Activated CD4-positive, alpha-beta memory T cell treated with anti-CD3 and anti-CD28 coated beads, Interleukin-2, amount 10 ng/mL, durations not matched to agents 7 days and 5 days (primary cell): ENCODE results near the gene SHKBP1. TPM values are rescaled to one million over a fixed set of nuclear protein-coding genes. Genes with fewer than 3 reads are reported as not detected.

Experiments
- CTCF ChIA-PET: fragments of 350-600 bp; sonication (Branson Sonifier 250); formaldehyde crosslinking; loops from one replicate; lab custom pipeline; 2021; ENCODE audit warnings: antibody characterized with exemption, inconsistent platforms; lab: Charles Lee
- POLR2A ChIA-PET: fragments of 350-600 bp; sonication (Branson Sonifier 250); formaldehyde crosslinking; loops from one replicate; lab custom pipeline; 2021; ENCODE audit warnings: antibody characterized with exemption; lab: Charles Lee
- DNase-seq: peaks from one replicate; pipeline ENCODE4 v3.0.0-alpha.2; 2020
- H3K27ac Mint-ChIP-seq: one replicate; pipeline ENCODE4 v1.8.0; 2021; ENCODE audit warnings: mild to moderate bottlenecking, mixed read lengths
- H3K27me3 Mint-ChIP-seq: one replicate; pipeline ENCODE4 v1.8.0; 2021; ENCODE audit warnings: mixed read lengths
- H3K36me3 Mint-ChIP-seq: one replicate; pipeline ENCODE4 v1.8.0; 2021; ENCODE audit warnings: low read depth, mixed read lengths
- H3K4me1 Mint-ChIP-seq: one replicate; pipeline ENCODE4 v1.8.0; 2021; ENCODE audit warnings: mixed read lengths
- H3K4me3 Mint-ChIP-seq: one replicate; pipeline ENCODE4 v1.8.0; 2021; ENCODE audit warnings: mild to moderate bottlenecking, mixed read lengths
- H3K9me3 Mint-ChIP-seq: one replicate; pipeline ENCODE4 v1.8.0; 2021; ENCODE audit warnings: mixed read lengths
- total RNA-seq, 2 experiments: library from RNA; stranded (reverse); gene quantifications; one replicate each; pipeline ENCODE4 v1.2.3, GENCODE V29; 2021

The SHKBP1 gene
- total RNA-seq, 2 experiments from 2014 or later, result 139 to 150 TPM

DNA sequence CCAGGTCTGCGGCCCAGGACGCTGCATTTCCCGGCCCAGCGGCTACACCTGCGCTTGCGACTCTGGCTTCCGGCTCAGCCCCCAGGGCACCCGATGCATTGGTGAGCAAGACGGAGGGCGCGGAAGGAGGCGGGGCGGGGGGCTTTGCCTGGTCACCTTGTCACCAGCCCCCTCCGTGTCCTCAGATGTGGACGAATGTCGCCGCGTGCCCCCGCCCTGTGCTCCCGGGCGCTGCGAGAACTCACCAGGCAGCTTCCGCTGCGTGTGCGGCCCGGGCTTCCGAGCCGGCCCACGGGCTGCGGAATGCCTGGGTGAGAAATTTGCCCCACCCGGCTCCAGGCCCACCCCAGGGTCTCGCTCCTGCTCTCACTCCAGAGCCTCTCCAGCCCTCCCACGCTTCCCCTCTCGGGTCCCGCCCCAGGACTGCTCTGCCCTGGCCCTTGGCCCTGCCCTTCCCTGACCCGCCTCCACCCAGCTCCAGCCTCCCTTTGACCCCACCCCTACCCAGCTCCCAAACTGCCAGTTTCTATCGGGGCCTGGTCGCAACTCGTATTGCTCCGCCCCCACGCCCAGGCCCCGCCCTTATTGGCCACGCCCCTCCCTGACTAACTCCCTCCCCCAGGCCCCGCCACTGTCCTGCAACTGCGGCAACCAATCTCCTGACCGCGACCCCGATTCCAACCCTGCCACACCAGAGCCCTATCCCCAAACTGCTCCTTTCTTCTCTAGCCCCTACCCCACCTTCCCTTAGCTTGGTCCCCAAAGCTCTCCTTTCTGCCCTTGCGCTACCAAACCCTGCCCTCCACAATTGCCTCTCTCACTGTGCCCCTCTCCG is 33.1 kb downstream of the SHKBP1 start:
- Mint-ChIP-seq H3K4me3 (peak overlapping the region; percentile 77), H3K4me1 (peaks cover 77% of the 10 kb centered on the region), H3K27me3 (no peaks in the 10 kb centered on the region), H3K9me3 (no peaks in the 10 kb centered on the region), H3K27ac (peak overlapping the region; percentile 96), H3K36me3 (peaks cover 13% of the 10 kb centered on the region)
- CTCF ChIA-PET, result interaction anchor here (0.8 to 1.9 kb wide), 6 partner anchors 11 to 189 kb away, joined by 3 to 11 read pairs (median 6); partner anchors contain the start of gene EGLN2
- DNase-seq, result peak; percentile 93
- POLR2A ChIA-PET, result interaction anchor here (0.6 to 2.2 kb wide), 14 partner anchors 9 to 654 kb away, joined by 3 to 10 read pairs (median 5); partner anchors contain the start of genes ACTMAP, BLVRB, HNRNPUL1 and LTBP4

DNA sequence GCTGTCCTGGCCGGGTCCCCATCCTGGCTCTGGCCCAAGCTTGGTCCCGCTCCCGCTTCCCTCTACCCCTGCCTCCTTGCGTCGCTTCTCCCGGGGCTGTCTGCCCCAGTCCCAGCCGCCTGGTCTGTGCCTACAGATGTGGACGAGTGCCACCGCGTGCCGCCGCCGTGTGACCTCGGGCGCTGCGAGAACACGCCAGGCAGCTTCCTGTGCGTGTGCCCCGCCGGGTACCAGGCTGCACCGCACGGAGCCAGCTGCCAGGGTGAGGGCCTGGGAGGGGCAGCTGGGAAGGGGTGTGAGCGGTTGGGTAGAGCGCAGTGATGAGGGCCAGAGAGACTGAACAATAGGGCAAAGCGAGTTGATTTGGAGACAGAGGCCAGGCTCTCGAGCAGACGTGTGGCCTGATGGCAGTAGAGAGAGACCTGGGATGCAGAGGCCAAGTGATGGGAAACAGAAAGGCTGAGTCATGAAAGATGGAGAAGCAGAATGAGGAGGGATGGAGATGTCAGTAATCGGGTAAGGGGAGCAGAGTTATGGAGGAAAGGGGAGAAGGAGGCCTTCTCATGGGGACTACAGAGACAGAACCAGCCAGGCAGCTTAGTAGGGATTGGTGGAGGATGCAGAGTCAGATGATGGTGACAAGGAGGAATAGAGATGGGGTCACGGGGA is 33.9 kb downstream of the SHKBP1 start:
- ChIA-PET CTCF (interaction anchor here (1.3 to 1.9 kb wide), 4 partner anchors 12 to 188 kb away, joined by 3 to 11 read pairs (median 8); partner anchors contain the start of gene EGLN2), POLR2A (interaction anchor here (0.6 to 2.2 kb wide), 13 partner anchors 10 to 653 kb away, joined by 3 to 10 read pairs (median 6); partner anchors contain the start of genes ACTMAP, BLVRB, HNRNPUL1 and LTBP4)
- no peaks in the 10 kb centered on the region for H3K9me3 Mint-ChIP-seq
- H3K27ac Mint-ChIP-seq, result peak overlapping the region; percentile 96
- H3K4me1 Mint-ChIP-seq, result peaks cover 76% of the 10 kb centered on the region
- DNase-seq, result peak; percentile 71
- no peaks in the 10 kb centered on the region for H3K27me3 Mint-ChIP-seq
- H3K36me3 Mint-ChIP-seq, result peaks cover 17% of the 10 kb centered on the region
- H3K4me3 Mint-ChIP-seq, result peak overlapping the region; percentile 77

DNA sequence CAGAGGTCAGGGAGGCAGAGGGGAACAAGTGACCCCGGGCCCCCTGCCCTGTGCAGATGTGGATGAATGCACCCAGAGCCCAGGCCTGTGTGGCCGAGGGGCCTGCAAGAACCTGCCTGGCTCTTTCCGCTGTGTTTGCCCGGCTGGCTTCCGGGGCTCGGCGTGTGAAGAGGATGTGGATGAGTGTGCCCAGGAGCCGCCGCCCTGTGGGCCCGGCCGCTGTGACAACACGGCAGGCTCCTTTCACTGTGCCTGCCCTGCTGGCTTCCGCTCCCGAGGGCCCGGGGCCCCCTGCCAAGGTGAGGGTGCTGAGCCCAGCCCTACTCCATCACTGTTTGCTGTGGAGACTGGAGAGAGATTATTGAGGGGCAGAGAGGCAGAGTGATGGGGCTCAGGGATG is 34.4 kb downstream of the SHKBP1 start:
- Mint-ChIP-seq H3K4me3 (peak overlapping the region; percentile 77), H3K4me1 (peaks cover 76% of the 10 kb centered on the region), H3K27ac (peak overlapping the region; percentile 96), H3K36me3 (peaks cover 17% of the 10 kb centered on the region), H3K9me3 (no peaks in the 10 kb centered on the region), H3K27me3 (no peaks in the 10 kb centered on the region)
- POLR2A ChIA-PET, result interaction anchor here (1.2 to 2.2 kb wide), 4 partner anchors 24 to 166 kb away, joined by 4 to 8 read pairs (median 6); partner anchors contain the start of genes ACTMAP, RAB4B and SNRPA
- DNase-seq, result peak; percentile 61
- CTCF ChIA-PET, result interaction anchor here (1.8 to 1.9 kb wide), 2 partner anchors 12 to 24 kb away, joined by 8 to 9 read pairs; no protein-coding TSS in a partner anchor

DNA sequence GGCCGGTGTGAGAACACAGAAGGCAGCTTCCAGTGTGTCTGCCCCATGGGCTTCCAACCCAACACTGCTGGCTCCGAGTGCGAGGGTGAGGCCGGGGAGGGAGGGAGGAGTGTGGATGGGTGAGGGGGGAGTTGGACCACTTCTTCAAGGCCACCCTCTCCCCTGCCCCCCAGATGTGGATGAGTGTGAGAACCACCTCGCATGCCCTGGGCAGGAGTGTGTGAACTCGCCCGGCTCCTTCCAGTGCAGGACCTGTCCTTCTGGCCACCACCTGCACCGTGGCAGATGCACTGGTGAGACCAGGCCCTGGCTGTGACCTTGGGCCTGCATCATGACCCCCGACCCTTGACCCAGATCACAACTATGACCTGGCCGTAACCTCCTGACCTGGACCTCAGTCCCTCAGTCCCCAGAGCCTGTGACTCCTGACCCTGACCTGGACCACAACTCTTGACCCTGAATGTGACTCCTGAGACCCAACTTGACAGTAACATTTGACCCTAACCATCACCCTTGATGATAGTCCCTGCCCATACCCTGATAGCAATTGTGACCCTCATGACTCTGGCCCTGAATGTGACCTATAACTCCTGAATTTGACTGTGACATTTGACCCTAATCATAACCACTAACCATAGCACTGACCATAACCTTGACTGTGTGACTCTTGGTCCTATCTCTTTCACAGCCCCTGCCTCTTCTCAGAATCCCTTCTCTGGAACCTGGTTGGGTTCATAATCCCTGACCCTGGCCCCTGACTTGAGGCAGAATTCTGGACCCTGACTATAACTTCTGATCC is 35.4 kb downstream of the SHKBP1 start:
- no peaks in the 10 kb centered on the region for H3K27me3 Mint-ChIP-seq
- CTCF ChIA-PET, result no interaction called here
- no peaks in the 10 kb centered on the region for H3K9me3 Mint-ChIP-seq
- H3K4me1 Mint-ChIP-seq, result peaks cover 68% of the 10 kb centered on the region
- POLR2A ChIA-PET, result interaction anchor here (4.6 kb wide), 1 partner anchor 8 kb away, joined by 53 read pairs; no protein-coding TSS in a partner anchor
- peak overlapping the region; percentile 96 for H3K27ac Mint-ChIP-seq
- peak overlapping the region; percentile 77 for H3K4me3 Mint-ChIP-seq
- peaks cover 17% of the 10 kb centered on the region for H3K36me3 Mint-ChIP-seq
- DNase-seq, result no peak

DNA sequence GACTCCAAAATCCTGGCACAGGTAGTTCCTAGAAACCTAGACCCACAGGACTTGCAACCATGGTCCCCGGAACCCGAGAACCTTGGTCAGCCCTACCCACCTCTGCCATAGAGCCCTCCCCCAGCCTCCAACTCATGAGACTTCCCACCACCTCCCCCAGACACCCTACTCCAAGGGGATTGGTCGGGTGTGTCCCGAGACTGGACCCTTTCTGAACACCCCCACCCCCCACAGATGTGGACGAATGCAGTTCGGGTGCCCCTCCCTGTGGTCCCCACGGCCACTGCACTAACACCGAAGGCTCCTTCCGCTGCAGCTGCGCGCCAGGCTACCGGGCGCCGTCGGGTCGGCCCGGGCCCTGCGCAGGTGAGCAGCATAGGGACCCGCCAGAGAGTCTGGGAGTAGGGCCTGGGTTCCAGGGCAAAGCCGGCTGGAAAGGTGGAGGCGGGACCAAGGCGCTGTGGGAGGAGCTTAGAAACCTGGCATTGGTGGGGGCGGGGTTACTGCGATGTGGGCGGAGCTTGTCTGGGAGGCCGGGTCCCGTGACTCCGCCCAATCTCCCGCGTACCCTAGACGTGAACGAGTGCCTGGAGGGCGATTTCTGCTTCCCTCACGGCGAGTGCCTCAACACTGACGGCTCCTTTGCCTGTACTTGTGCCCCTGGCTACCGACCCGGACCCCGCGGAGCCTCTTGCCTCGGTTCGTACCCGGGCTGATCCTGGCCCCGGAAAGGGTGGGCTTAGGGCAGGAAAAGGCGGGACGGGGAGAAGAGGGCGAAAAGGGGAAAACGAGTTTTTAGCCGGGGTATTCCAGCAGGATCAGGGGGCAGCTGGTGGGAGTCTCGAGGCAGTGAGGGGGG is 36.4 kb downstream of the SHKBP1 start:
- peak overlapping the region; percentile 92 for H3K4me3 Mint-ChIP-seq
- H3K27ac Mint-ChIP-seq, result peak overlapping the region; percentile 96
- peaks cover 17% of the 10 kb centered on the region for H3K36me3 Mint-ChIP-seq
- ChIA-PET POLR2A (interaction anchor here (0.6 to 4.6 kb wide), 5 partner anchors 9 to 165 kb away, joined by 3 to 53 read pairs (median 3); partner anchors contain the start of genes ACTMAP and RAB4B), CTCF (interaction anchor here (1.2 to 1.4 kb wide), 2 partner anchors 10 to 22 kb away, joined by 8 to 24 read pairs; partner anchors contain the start of gene LTBP4)
- no peaks in the 10 kb centered on the region for H3K9me3 Mint-ChIP-seq
- peak; percentile 84 for DNase-seq
- no peaks in the 10 kb centered on the region for H3K27me3 Mint-ChIP-seq
- peaks cover 59% of the 10 kb centered on the region for H3K4me1 Mint-ChIP-seq

DNA sequence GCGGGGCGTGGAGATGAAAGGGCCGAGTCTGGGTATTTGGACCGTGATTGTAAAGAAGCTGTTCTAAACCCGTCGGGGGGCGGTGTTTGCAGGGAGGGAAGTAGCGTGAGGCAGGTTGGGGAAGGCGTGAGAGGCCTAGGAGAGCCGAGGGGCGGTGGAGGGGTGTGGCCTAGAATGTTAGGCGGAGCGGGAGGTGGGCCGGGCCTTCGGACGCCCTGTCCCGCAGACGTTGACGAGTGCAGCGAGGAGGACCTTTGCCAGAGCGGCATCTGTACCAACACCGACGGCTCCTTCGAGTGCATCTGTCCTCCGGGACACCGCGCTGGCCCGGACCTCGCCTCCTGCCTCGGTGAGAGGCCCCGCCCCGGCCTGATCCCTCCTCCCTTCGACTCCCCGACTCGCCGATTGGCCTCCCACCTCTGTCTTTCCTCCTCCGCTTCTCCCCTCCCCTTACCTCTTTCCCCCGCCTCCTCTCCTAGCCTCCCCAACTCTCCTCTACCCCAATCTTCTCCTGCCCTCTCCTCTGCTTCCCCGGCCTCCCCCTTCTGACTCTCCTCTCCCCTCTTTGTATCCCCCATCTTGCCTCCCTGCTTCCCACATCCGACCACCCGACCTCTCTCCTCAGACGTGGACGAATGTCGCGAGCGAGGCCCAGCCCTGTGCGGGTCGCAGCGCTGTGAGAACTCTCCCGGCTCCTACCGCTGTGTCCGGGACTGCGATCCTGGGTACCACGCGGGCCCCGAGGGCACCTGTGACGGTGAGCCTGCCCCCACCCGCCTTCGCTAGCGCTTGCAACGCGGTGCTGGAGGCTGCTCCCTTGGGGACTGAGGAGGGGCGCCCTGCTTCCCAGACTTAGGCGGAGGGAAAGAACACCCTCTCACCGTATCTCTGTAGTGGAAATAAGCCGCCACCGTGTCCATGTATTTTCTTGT is 37.3 kb downstream of the SHKBP1 start:
- DNase-seq, result peak; percentile 88
- Mint-ChIP-seq H3K36me3 (peaks cover 17% of the 10 kb centered on the region), H3K9me3 (no peaks in the 10 kb centered on the region), H3K4me1 (peaks cover 55% of the 10 kb centered on the region), H3K27me3 (no peaks in the 10 kb centered on the region), H3K4me3 (peak overlapping the region; percentile 92), H3K27ac (peak overlapping the region; percentile 91)
- POLR2A ChIA-PET, result interaction anchor here (0.6 to 4.6 kb wide), 5 partner anchors 10 to 164 kb away, joined by 3 to 53 read pairs (median 3); partner anchors contain the start of genes ACTMAP and RAB4B
- CTCF ChIA-PET, result interaction anchor here (1.2 to 1.4 kb wide), 2 partner anchors 11 to 21 kb away, joined by 8 to 24 read pairs; partner anchors contain the start of gene LTBP4

DNA sequence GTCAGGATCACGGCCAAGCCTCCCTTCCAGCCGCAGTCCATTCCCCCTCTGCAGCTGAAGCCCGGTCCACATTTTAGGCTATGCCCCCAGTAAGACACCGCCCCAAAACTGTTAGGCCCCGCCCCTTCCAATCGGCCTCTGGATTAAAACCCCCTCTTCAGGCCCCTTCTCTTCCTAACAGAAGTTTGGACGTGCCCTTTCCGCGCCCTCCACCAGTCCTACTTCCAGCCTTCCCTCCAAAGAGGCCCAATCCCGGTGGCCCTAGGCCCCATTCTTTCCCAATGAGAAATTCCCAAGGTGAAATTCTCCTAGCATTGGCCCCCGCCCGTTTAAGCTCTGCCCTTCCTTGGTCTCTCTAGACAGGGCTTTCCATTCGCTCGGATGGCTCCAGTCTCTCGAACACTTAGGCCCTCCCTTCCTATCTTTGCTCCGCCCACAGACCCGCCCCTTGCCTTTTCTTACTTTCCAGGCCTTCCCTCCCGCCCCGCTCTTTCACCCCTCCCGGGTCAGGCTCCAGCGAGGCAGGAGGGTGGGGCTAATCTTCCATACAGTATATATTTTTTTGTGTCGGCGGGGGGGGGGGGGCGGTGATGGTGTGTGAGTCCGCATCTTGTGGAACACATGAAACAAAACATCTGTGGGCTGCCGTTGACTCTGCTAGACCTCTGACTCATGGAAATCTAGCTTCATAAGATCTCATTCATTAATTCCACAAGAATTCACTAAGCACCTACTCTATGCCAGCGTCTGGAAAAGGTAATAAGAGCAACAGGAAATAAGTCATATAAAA is 38.1 kb downstream of the SHKBP1 start:
- Mint-ChIP-seq H3K9me3 (no peaks in the 10 kb centered on the region), H3K4me3 (peak overlapping the region; percentile 92), H3K4me1 (peaks cover 48% of the 10 kb centered on the region), H3K36me3 (peaks cover 21% of the 10 kb centered on the region), H3K27me3 (no peaks in the 10 kb centered on the region), H3K27ac (peak overlapping the region; percentile 91)
- DNase-seq, result peak; percentile 85
- ChIA-PET CTCF (interaction anchor here (0.7 to 2.3 kb wide), 3 partner anchors 9 to 20 kb away, joined by 5 to 12 read pairs (median 8); no protein-coding TSS in a partner anchor), POLR2A (interaction anchor here (1.1 to 4.6 kb wide), 3 partner anchors 11 to 1461 kb away, joined by 3 to 53 read pairs (median 4); partner anchors contain the start of genes ACTMAP and ZNF574)

DNA sequence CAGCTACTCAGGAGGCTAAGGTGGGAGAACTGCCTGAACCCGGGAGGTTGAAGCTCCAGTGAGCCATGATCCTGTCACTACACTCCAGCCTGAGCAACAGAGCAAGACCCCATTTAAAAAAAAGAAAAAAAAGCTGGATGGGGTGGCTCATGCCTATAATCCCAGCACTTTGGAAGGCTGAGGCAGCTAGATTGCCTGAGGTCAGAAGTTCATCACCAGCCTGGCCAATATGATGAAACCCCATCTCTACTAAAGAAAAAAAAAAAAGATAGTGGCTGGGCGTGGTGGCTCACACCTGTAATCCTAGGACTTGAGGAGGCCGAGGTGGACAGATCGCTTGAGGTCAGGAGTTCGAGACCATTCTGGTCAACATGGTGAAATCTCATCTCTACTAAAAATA is 39.5 kb downstream of the SHKBP1 start:
- Mint-ChIP-seq H3K27ac (no peak overlapping the region), H3K27me3 (no peaks in the 10 kb centered on the region), H3K4me3 (no peak overlapping the region), H3K4me1 (peaks cover 34% of the 10 kb centered on the region), H3K9me3 (no peaks in the 10 kb centered on the region), H3K36me3 (peaks cover 23% of the 10 kb centered on the region)
- POLR2A ChIA-PET, result interaction anchor here (1.5 to 4.6 kb wide), 2 partner anchors 12 to 1460 kb away, joined by 4 to 53 read pairs; partner anchors contain the start of gene ZNF574
- DNase-seq, result no peak
- CTCF ChIA-PET, result interaction anchor here (0.6 to 2.3 kb wide), 6 partner anchors 10 to 311 kb away, joined by 3 to 12 read pairs (median 6); no protein-coding TSS in a partner anchor

DNA sequence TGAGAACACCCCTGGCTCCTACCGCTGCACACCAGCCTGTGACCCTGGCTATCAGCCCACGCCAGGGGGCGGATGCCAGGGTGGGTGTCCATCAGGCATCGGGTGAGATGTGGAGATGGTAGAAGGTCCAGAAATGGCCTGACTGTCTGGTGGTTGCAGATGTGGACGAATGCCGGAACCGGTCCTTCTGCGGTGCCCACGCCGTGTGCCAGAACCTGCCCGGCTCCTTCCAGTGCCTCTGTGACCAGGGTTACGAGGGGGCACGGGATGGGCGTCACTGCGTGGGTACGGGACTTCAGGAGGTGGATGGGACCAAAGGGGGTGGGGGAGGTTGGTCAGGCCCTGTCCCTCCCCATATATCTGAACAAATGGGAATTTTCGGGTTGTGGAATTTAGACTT is 40.3 kb downstream of the SHKBP1 start:
- Mint-ChIP-seq H3K9me3 (no peaks in the 10 kb centered on the region), H3K27ac (no peak overlapping the region), H3K4me3 (no peak overlapping the region), H3K36me3 (peaks cover 24% of the 10 kb centered on the region), H3K27me3 (no peaks in the 10 kb centered on the region), H3K4me1 (peaks cover 33% of the 10 kb centered on the region)
- no peak for DNase-seq
- ChIA-PET CTCF (interaction anchor here (1.0 to 2.3 kb wide), 3 partner anchors 11 to 312 kb away, joined by 4 to 8 read pairs (median 7); no protein-coding TSS in a partner anchor), POLR2A (interaction anchor here (4.6 kb wide), 1 partner anchor 13 kb away, joined by 53 read pairs; no protein-coding TSS in a partner anchor)
